Endothelial cell (in vitro differentiated cells): Measurements from ENCODE around the gene XYLB. TPM values are rescaled to one million over a fixed set of nuclear protein-coding genes. Genes with fewer than 3 reads are reported as not detected.

ENCODE experiments used
- DNase-seq: peaks from one replicate; pipeline ENCODE4 v3.0.0; 2021; ENCODE audit warnings: low spot score
- H3K27ac Mint-ChIP-seq: one replicate; pipeline ENCODE4 v1.8.0; 2021; ENCODE audit warnings: mixed read lengths, inconsistent platforms; ENCODE audit not compliant: unreplicated experiment
- H3K27me3 Mint-ChIP-seq: one replicate; pipeline ENCODE4 v1.8.0; 2021; ENCODE audit warnings: mild to moderate bottlenecking, moderate library complexity, mixed read lengths, inconsistent platforms; ENCODE audit not compliant: unreplicated experiment
- H3K36me3 Mint-ChIP-seq: one replicate; pipeline ENCODE4 v1.8.0; 2021; ENCODE audit warnings: mild to moderate bottlenecking, low read depth, mixed read lengths, inconsistent platforms; ENCODE audit not compliant: unreplicated experiment
- H3K4me1 Mint-ChIP-seq: one replicate; pipeline ENCODE4 v1.8.0; 2021; ENCODE audit warnings: mild to moderate bottlenecking, mixed read lengths, inconsistent platforms; ENCODE audit not compliant: unreplicated experiment
- H3K4me3 Mint-ChIP-seq: one replicate; pipeline ENCODE4 v1.8.0; 2021; ENCODE audit warnings: mild to moderate bottlenecking, mixed read lengths, inconsistent platforms; ENCODE audit not compliant: unreplicated experiment
- H3K9me3 Mint-ChIP-seq: one replicate; pipeline ENCODE4 v1.8.0; 2021; ENCODE audit warnings: mixed read lengths, inconsistent platforms; ENCODE audit not compliant: unreplicated experiment
- CTCF ChIP-seq: fragments of 200-600 bp; sonication (generic); IDR thresholded peaks from one replicate; pipeline ENCODE4 v1.5.0; 2021; ENCODE audit warnings: antibody characterized with exemption; ENCODE audit not compliant: unreplicated experiment
- total RNA-seq: library from RNA; stranded (reverse); fragmentation: NEBNext Ultra II Directional; extraction: Animal tissue kit (Norgen Biotek cat#: 25700); gene quantifications from one replicate; pipeline ENCODE4 v1.2.1, GENCODE V29; 2021; ENCODE audit not compliant: unreplicated experiment

XYLB gene
- total RNA-seq, 1 donor from 2014 or later, result 2.4 TPM

- Mint-ChIP-seq H3K9me3 (no peaks in the 10 kb centered on the region), H3K27me3 (peaks cover 2% of the 10 kb centered on the region), H3K4me3 (no peak overlapping the region), H3K4me1 (peaks cover 4% of the 10 kb centered on the region), H3K27ac (no peak overlapping the region), H3K36me3 (peaks cover 5% of the 10 kb centered on the region)
- TF ChIP-seq CTCF, result no peak
- no peak for DNase-seq
These were observed 2.6 kb upstream of the XYLB start for GRCh38 chr3:38343797-38344594.

- Mint-ChIP-seq H3K4me3 (peak overlapping the region; percentile 85), H3K36me3 (peaks cover 5% of the 10 kb centered on the region), H3K27me3 (peaks cover 2% of the 10 kb centered on the region), H3K9me3 (no peaks in the 10 kb centered on the region), H3K4me1 (peaks cover 4% of the 10 kb centered on the region), H3K27ac (no peak overlapping the region)
- TF ChIP-seq CTCF, result no peak
- no peak for DNase-seq
These were observed 552 bp upstream of the XYLB start for GRCh38 chr3:38345879-38346586.

GRCh38 chr3:38347421-38348200 lies 1.0 kb downstream of the XYLB start:
- Mint-ChIP-seq H3K9me3 (no peaks in the 10 kb centered on the region), H3K4me1 (peaks cover 4% of the 10 kb centered on the region), H3K27me3 (peaks cover 2% of the 10 kb centered on the region), H3K36me3 (peaks cover 5% of the 10 kb centered on the region), H3K4me3 (no peak overlapping the region), H3K27ac (no peak overlapping the region)
- DNase-seq, result no peak
- no peak for TF ChIP-seq CTCF

- Mint-ChIP-seq H3K4me1 (peaks cover 4% of the 10 kb centered on the region), H3K27ac (no peak overlapping the region), H3K4me3 (no peak overlapping the region), H3K36me3 (peaks cover 5% of the 10 kb centered on the region), H3K9me3 (no peaks in the 10 kb centered on the region), H3K27me3 (peaks cover 3% of the 10 kb centered on the region)
- no peak for TF ChIP-seq CTCF
- DNase-seq, result no peak
These were observed 2.3 kb downstream of the XYLB start for GRCh38 chr3:38348903-38349302.
